GM12892 (cell line): Measurements from ENCODE around the gene HOMEZ.

ENCODE experiments used
- POLR2A ChIP-seq: IDR thresholded peaks from 2 replicates; pipeline ENCODE4 v1.6.1; 2011; ENCODE audit warnings: low read depth, low read length, control low read depth
- POLR2AphosphoS5 ChIP-seq: IDR thresholded peaks from 2 replicates; pipeline ENCODE4 v1.6.1; 2011; ENCODE audit warnings: low read depth, low read length, control low read depth
- TAF1 ChIP-seq: IDR thresholded peaks from 2 replicates; pipeline ENCODE4 v1.6.1; 2011; ENCODE audit warnings: low read depth, mild to moderate bottlenecking, control low read depth, low read length, borderline replicate concordance

DNA sequence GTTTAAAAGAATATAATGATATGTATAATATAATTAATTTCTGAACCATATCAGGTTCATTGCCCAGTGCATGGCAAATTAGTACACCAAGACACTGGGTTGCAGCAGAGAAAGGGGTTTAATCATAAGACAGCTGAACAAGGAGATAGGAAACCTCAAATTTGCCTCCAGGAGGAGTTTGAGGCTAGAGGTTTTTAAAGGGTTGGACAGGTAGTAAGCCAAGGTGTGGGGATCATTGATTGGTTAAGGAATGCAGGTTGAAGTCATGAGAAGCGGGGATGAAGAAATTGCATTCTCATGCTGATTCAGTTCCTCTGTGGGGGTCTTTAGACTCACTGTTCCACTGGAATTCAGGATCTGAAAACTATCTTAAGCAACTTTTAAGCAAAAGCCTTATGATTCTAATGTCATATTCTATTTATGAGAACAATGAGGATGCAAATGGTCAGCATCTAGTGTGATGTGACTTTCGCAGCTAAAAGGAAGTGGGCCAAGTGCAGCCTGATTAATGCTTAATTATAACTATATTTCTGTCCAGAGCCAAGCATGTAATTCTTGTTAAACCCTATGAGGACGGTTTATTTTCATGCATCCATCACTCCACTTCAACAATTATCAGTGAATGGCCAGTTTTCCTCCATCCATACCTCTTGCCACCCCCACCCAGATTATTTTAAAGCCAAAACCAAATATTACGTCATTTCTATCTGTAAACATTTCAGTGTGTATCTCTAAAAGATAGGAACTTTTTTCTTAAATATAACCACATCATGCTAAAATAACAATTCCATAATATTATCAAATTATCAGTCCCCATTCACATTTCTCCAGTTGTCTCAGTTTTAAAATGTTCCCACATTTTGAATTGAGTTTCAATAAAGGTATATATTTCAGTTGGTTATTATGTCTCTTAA, 33.3 kb downstream of the HOMEZ start:
- TF ChIP-seq POLR2A, result no peak
- no peak for TF ChIP-seq POLR2AphosphoS5
- no peak for TF ChIP-seq TAF1
